K562 (cell line): Measurements from ENCODE around the gene LENG8. TPM values are rescaled to one million over a fixed set of nuclear protein-coding genes. Genes with fewer than 3 reads are reported as not detected.

ENCODE experiments used
- ASH1L ChIP-seq: fragments of 450-650 bp; IDR thresholded peaks from 2 replicates; pipeline ENCODE4 v1.6.1; 2018; ENCODE audit warnings: borderline replicate concordance, mild to moderate bottlenecking, low read depth; ENCODE audit not compliant: partially characterized antibody
- BCOR ChIP-seq: fragments of 450-650 bp; IDR thresholded peaks from 2 replicates; pipeline ENCODE4 v1.6.1; 2016
- HSF4 ChIP-seq: fragments of 250-450 bp; sonication (Bioruptor Pico); IDR thresholded peaks from 2 replicates; pipeline ENCODE4 v2.1.2; 2022; ENCODE audit warnings: mild to moderate bottlenecking, moderate library complexity, borderline replicate concordance
- NCOA1 ChIP-seq: fragments of 450-650 bp; IDR thresholded peaks from 2 replicates; pipeline ENCODE4 v1.6.1; 2016; ENCODE audit warnings: low read depth
- NCOA2 ChIP-seq, 2 experiments: fragments of 450-650 bp; IDR thresholded peaks; 2 replicates each; pipeline ENCODE4 v1.6.1; 2018; ENCODE audit warnings: mild to moderate bottlenecking in 2 of 2, moderate library complexity in 1 of 2; ENCODE audit not compliant: partially characterized antibody in 2 of 2
- NCOR1 ChIP-seq: fragments of 450-650 bp; IDR thresholded peaks from 2 replicates; pipeline ENCODE4 v1.6.1; 2016; ENCODE audit warnings: mild to moderate bottlenecking, moderate library complexity
- NR2C1 ChIP-seq, 2 experiments: fragments of 450-650 bp; IDR thresholded peaks; 2 replicates each; pipeline ENCODE4 v1.6.1; 2017; ENCODE audit warnings: mild to moderate bottlenecking in 2 of 2, antibody characterized with exemption in 1 of 2, inconsistent platforms in 1 of 2, missing compliant biosample characterization in 1 of 2, missing genetic modification characterization in 1 of 2
- RBM22 ChIP-seq: fragments of 200-400 bp; formaldehyde crosslinking; IDR thresholded peaks from 2 replicates; pipeline ENCODE4 v1.6.1; 2018; ENCODE audit warnings: low read length, low read depth; ENCODE audit not compliant: poor library complexity, severe bottlenecking
- TAF7 ChIP-seq: fragments of 450-650 bp; IDR thresholded peaks from 2 replicates; pipeline ENCODE4 v1.6.1; 2016; ENCODE audit warnings: missing genetic modification characterization, missing compliant biosample characterization
- ZBTB1 ChIP-seq: sonication (generic); formaldehyde crosslinking; IDR thresholded peaks from 2 replicates; pipeline ENCODE4 v1.8.1; 2023; ENCODE audit warnings: missing genetic modification reagents, low read depth, mild to moderate bottlenecking, borderline replicate concordance
- ZNF146 ChIP-seq: IDR thresholded peaks from one replicate; pipeline ENCODE4 v1.6.1; 2018; ENCODE audit warnings: missing compliant biosample characterization; ENCODE audit not compliant: unreplicated experiment
- ZNF239 ChIP-seq: fragments of 250-450 bp; sonication (Bioruptor Pico); IDR thresholded peaks from 2 replicates; pipeline ENCODE4 v1.4.0; 2020; ENCODE audit warnings: mild to moderate bottlenecking
- ZNF589 ChIP-seq: fragments of 200-800 bp; sonication (Bioruptor generic); IDR thresholded peaks from 2 replicates; pipeline ENCODE4 v1.6.1; 2016; ENCODE audit warnings: low read depth, missing genetic modification characterization, missing compliant biosample characterization
- ZNF668 ChIP-seq: fragments of 250-450 bp; sonication (Bioruptor Pico); IDR thresholded peaks from 2 replicates; pipeline ENCODE4 v1.8.0; 2022; ENCODE audit warnings: mild to moderate bottlenecking, inconsistent platforms
- ZZZ3 ChIP-seq: fragments of 450-650 bp; IDR thresholded peaks from 2 replicates; pipeline ENCODE4 v1.6.1; 2016; ENCODE audit warnings: antibody characterized with exemption, mild to moderate bottlenecking, moderate library complexity
- polyA plus RNA-seq, 8 experiments: library from polyadenylated mRNA; depleted of rRNA in 4 of 8; stranded (reverse) in 5 of 8; unstranded in 3 of 8; fragments of >200 nt; fragmentation: Nextera tagmentation in 2 of 8; fragmentation: Illumina TruSeq in 1 of 8; extraction: Ambion mirVana in 2 of 8; extraction: Trizol in 1 of 8; gene quantifications; 2 replicates each; pipeline versions ENCODE4 v1.2.1 to v1.2.3, GENCODE V29; 2011 to 2014; ENCODE audit warnings: inconsistent platforms in 1 of 8, missing spikeins in 1 of 8
- total RNA-seq, 7 experiments: library from RNA; depleted of rRNA in 6 of 7; stranded (reverse); fragments of >200 nt in 6 of 7; fragmentation: Illumina TruSeq in 2 of 7; extraction: Trizol in 2 of 7; gene quantifications; 2 replicates each; pipeline versions ENCODE4 v1.2.1 to v1.2.3, GENCODE V29; 2011 to 2021; ENCODE audit warnings: low replicate concordance in 1 of 7
- TF ChIP-seq, protein P1 (sequence below): fragments of 250-450 bp; sonication (Bioruptor Pico); IDR thresholded peaks from 2 replicates; pipeline ENCODE4 v1.4.0; 2020
- TF ChIP-seq, protein P2 (sequence below): sonication (generic); formaldehyde crosslinking; IDR thresholded peaks from 2 replicates; pipeline ENCODE4 v1.8.1; 2023; ENCODE audit warnings: missing genetic modification reagents, mild to moderate bottlenecking, borderline replicate concordance

LENG8 gene
- total and polyA plus RNA-seq, 9 of the 15 experiments (the other 6 are each of a cell fraction or from before 2014, with no cell fraction given), result 0.74 to 146 (median 28.1) TPM

DNA sequence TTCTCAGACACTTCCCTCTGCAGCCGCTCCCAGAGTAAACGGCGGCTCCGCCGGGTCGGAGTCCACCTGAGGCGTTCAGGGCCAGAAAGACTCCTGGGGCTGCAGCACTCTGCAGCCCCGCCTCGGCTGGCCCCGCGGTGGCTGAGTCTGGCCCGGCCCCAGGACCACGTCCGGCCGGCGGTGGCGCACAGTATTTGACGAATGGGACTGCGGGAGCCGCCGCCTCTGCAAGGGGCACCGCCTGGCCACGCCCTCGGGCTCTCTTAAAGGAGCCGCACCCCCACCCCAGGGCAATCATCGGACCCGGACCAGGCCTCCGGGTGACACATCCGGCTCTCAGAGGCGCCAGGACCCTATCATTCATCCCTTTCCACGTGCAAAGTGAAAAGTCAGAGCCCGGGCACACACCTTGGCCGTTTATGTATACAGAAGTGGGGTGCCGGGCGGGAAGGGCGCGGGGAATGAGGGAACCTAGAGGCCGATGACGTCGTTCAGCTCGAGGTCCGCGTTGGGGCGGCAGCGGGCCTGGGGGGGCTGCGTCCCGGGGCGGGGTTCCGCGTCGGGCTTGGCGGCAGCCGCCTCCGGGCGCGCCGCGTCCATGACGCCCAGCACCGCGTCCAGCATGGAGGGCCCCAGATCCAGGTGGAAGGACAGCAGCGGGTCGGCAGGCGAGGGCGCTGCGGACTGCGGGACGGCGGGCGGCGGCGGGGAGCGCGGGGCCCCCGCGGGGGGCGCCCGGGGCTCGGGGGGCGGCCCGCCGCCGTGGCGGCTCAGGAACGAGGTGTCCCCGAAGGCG is 15.8 kb downstream of the LENG8 start (continued):
- TF ChIP-seq, protein P1, sequence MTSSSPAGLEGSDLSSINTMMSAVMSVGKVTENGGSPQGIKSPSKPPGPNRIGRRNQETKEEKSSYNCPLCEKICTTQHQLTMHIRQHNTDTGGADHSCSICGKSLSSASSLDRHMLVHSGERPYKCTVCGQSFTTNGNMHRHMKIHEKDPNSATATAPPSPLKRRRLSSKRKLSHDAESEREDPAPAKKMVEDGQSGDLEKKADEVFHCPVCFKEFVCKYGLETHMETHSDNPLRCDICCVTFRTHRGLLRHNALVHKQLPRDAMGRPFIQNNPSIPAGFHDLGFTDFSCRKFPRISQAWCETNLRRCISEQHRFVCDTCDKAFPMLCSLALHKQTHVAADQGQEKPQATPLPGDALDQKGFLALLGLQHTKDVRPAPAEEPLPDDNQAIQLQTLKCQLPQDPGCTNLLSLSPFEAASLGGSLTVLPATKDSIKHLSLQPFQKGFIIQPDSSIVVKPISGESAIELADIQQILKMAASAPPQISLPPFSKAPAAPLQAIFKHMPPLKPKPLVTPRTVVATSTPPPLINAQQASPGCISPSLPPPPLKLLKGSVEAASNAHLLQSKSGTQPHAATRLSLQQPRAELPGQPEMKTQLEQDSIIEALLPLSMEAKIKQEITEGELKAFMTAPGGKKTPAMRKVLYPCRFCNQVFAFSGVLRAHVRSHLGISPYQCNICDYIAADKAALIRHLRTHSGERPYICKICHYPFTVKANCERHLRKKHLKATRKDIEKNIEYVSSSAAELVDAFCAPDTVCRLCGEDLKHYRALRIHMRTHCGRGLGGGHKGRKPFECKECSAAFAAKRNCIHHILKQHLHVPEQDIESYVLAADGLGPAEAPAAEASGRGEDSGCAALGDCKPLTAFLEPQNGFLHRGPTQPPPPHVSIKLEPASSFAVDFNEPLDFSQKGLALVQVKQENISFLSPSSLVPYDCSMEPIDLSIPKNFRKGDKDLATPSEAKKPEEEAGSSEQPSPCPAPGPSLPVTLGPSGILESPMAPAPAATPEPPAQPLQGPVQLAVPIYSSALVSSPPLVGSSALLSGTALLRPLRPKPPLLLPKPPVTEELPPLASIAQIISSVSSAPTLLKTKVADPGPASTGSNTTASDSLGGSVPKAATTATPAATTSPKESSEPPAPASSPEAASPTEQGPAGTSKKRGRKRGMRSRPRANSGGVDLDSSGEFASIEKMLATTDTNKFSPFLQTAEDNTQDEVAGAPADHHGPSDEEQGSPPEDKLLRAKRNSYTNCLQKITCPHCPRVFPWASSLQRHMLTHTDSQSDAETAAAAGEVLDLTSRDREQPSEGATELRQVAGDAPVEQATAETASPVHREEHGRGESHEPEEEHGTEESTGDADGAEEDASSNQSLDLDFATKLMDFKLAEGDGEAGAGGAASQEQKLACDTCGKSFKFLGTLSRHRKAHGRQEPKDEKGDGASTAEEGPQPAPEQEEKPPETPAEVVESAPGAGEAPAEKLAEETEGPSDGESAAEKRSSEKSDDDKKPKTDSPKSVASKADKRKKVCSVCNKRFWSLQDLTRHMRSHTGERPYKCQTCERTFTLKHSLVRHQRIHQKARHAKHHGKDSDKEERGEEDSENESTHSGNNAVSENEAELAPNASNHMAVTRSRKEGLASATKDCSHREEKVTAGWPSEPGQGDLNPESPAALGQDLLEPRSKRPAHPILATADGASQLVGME (CRISPR knock-in tag), result no peak
- TF ChIP-seq TAF7, result 0 out of 2 replicates have a peak, but pooled peaks have one; percentile 10
- no peak for TF ChIP-seq RBM22
- TF ChIP-seq NCOR1, result no peak
- no peak for TF ChIP-seq ASH1L
- TF ChIP-seq NR2C1 (IDR thresholded peaks at IDR 0.05), result no peak
- 0 out of 2 replicates have a peak, but pooled peaks have one; percentile 10 for TF ChIP-seq NR2C1 (tag; IDR thresholded peaks at IDR 0.05)
- no peak for TF ChIP-seq HSF4 (CRISPR knock-in tag)
- TF ChIP-seq ZBTB1 (CRISPR knock-in tag), result no peak
- TF ChIP-seq ZNF146 (CRISPR knock-in tag), result no peak
- no peak; the same call in 1 of the 2 replicates for TF ChIP-seq ZNF589
- TF ChIP-seq NCOA1, result peak; percentile 55; the same call in 1 of the 2 replicates
- TF ChIP-seq ZZZ3, result no peak
- no peak for TF ChIP-seq BCOR
- TF ChIP-seq ZNF668 (CRISPR knock-in tag), result no peak
- TF ChIP-seq, protein P2, sequence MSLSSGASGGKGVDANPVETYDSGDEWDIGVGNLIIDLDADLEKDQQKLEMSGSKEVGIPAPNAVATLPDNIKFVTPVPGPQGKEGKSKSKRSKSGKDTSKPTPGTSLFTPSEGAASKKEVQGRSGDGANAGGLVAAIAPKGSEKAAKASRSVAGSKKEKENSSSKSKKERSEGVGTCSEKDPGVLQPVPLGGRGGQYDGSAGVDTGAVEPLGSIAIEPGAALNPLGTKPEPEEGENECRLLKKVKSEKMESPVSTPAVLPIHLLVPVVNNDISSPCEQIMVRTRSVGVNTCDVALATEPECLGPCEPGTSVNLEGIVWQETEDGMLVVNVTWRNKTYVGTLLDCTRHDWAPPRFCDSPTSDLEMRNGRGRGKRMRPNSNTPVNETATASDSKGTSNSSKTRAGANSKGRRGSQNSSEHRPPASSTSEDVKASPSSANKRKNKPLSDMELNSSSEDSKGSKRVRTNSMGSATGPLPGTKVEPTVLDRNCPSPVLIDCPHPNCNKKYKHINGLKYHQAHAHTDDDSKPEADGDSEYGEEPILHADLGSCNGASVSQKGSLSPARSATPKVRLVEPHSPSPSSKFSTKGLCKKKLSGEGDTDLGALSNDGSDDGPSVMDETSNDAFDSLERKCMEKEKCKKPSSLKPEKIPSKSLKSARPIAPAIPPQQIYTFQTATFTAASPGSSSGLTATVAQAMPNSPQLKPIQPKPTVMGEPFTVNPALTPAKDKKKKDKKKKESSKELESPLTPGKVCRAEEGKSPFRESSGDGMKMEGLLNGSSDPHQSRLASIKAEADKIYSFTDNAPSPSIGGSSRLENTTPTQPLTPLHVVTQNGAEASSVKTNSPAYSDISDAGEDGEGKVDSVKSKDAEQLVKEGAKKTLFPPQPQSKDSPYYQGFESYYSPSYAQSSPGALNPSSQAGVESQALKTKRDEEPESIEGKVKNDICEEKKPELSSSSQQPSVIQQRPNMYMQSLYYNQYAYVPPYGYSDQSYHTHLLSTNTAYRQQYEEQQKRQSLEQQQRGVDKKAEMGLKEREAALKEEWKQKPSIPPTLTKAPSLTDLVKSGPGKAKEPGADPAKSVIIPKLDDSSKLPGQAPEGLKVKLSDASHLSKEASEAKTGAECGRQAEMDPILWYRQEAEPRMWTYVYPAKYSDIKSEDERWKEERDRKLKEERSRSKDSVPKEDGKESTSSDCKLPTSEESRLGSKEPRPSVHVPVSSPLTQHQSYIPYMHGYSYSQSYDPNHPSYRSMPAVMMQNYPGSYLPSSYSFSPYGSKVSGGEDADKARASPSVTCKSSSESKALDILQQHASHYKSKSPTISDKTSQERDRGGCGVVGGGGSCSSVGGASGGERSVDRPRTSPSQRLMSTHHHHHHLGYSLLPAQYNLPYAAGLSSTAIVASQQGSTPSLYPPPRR (CRISPR knock-in tag), result no peak
- no peak for TF ChIP-seq NCOA2 (IDR thresholded peaks at IDR 0.05; ENCODE audit: partially characterized antibody in 2 of 2)
- TF ChIP-seq ZNF239 (CRISPR knock-in tag), result no peak
